Gastrocnemius medialis (tissue), 4 donors: ENCODE data around the gene GLB1L.

Experiments used
- POLR2A ChIP-seq, 2 donors: fragments of 450-650 bp; IDR thresholded peaks; one replicate each; pipeline ENCODE4 v1.6.1; 2017; ENCODE audit warnings: antibody characterized with exemption in 2 of 2, mild to moderate bottlenecking in 2 of 2, moderate library complexity in 2 of 2
- TF ChIP-seq, protein P1 (sequence below), 5 experiments: fragments of 450-650 bp in 3 of 5; fragments of 200-600 bp in 2 of 5; sonication (generic) in 2 of 5; IDR thresholded peaks in 4 of 5; conservative IDR thresholded peaks in 1 of 5; 1 replicate in 4 of 5; 2 replicates in 1 of 5; pipeline ENCODE4 v1.5.1; 2016 to 2019; ENCODE audit warnings: antibody characterized with exemption in 5 of 5, mild to moderate bottlenecking in 3 of 5, moderate library complexity in 3 of 5

DNA sequence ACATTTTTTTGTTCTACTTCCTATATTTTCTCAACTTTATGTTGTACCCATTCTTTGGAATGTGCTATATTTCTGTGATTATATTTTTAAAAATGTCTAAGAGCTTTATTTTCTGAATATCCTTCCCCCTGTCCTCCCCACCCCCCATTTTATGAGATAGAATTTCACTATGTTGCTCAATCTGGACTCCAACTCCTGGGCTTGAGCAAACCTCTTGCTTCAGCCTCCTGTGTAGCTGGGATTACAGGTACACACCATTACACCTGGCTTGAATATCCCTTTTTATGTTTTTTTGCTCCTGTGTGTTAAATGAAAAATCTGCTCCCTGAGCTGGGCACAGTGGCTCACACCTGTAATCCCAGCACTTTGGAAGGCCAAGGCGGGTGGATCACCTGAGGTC lies 47.9 kb downstream of the GLB1L start:
- TF ChIP-seq, protein P1, sequence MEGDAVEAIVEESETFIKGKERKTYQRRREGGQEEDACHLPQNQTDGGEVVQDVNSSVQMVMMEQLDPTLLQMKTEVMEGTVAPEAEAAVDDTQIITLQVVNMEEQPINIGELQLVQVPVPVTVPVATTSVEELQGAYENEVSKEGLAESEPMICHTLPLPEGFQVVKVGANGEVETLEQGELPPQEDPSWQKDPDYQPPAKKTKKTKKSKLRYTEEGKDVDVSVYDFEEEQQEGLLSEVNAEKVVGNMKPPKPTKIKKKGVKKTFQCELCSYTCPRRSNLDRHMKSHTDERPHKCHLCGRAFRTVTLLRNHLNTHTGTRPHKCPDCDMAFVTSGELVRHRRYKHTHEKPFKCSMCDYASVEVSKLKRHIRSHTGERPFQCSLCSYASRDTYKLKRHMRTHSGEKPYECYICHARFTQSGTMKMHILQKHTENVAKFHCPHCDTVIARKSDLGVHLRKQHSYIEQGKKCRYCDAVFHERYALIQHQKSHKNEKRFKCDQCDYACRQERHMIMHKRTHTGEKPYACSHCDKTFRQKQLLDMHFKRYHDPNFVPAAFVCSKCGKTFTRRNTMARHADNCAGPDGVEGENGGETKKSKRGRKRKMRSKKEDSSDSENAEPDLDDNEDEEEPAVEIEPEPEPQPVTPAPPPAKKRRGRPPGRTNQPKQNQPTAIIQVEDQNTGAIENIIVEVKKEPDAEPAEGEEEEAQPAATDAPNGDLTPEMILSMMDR (IDR thresholded peaks at IDR 0.05 in 4 of 5, conservative IDR thresholded peaks at IDR 0.05 in 1 of 5) = no peak
- no peak for TF ChIP-seq POLR2A (IDR thresholded peaks at IDR 0.05)
